Liver (tissue), 9 donors: Measurements from ENCODE around the gene MPPED2. TPM values are rescaled to one million over a fixed set of nuclear protein-coding genes. Genes with fewer than 3 reads are reported as not detected.

Source experiments
- DNase-seq: peaks from one replicate; pipeline ENCODE4 v3.0.0-alpha.2; 2017; ENCODE audit warnings: low spot score
- H3K27ac ChIP-seq, 2 donors: one replicate each; pipeline ENCODE4 v1.7.0; 2013; ENCODE audit warnings: inconsistent platforms in 2 of 2, low read length in 2 of 2, control low read depth in 1 of 2, low read depth in 1 of 2, mild to moderate bottlenecking in 1 of 2
- H3K27me3 ChIP-seq, 4 donors: one replicate each; pipeline versions ENCODE4 v1.6.1 to v1.7.0; 2013; ENCODE audit warnings: low read length in 3 of 4, inconsistent platforms in 1 of 4, mild to moderate bottlenecking in 1 of 4, moderate library complexity in 1 of 4; ENCODE audit not compliant: control insufficient read depth in 4 of 4, insufficient read depth in 4 of 4
- H3K36me3 ChIP-seq, 4 donors: one replicate each; pipeline versions ENCODE4 v1.6.1 to v1.7.0; 2013; ENCODE audit warnings: low read length in 3 of 4, mild to moderate bottlenecking in 3 of 4, low read depth in 1 of 4, moderate library complexity in 1 of 4; ENCODE audit not compliant: control insufficient read depth in 4 of 4, insufficient read depth in 3 of 4
- H3K4me1 ChIP-seq, 4 donors: one replicate each; pipeline versions ENCODE4 v1.6.1 to v1.7.0; 2013; ENCODE audit warnings: low read length in 3 of 4, mild to moderate bottlenecking in 3 of 4, moderate library complexity in 1 of 4; ENCODE audit not compliant: control insufficient read depth in 4 of 4, insufficient read depth in 4 of 4
- H3K4me3 ChIP-seq, 3 donors: one replicate each; pipeline versions ENCODE4 v1.6.1 to v1.7.0; 2013; ENCODE audit warnings: low read length in 3 of 3, control low read depth in 1 of 3, low read depth in 1 of 3, mild to moderate bottlenecking in 1 of 3
- H3K9ac ChIP-seq, 2 donors: one replicate each; pipeline ENCODE4 v1.7.0; 2013; ENCODE audit warnings: low read length in 2 of 2, mild to moderate bottlenecking in 2 of 2, moderate library complexity in 2 of 2, control low read depth in 1 of 2, low read depth in 1 of 2
- H3K9me3 ChIP-seq, 4 donors: one replicate each; pipeline versions ENCODE4 v1.6.1 to v1.7.0; 2013; ENCODE audit warnings: low read length in 3 of 4; ENCODE audit not compliant: control insufficient read depth in 4 of 4
- ATF3 ChIP-seq: IDR thresholded peaks from 2 replicates; pipeline ENCODE4 v1.6.1; 2016; ENCODE audit warnings: antibody characterized with exemption
- CTCF ChIP-seq: fragments of 150-350 bp; IDR thresholded peaks from 2 replicates; pipeline ENCODE4 v1.5.1; 2017; ENCODE audit warnings: improper control_type of control experiment, low read depth, low read length; ENCODE audit not compliant: missing input control
- EGR1 ChIP-seq, 2 donors: IDR thresholded peaks; 2 replicates each; pipeline ENCODE4 v1.6.1; 2016 to 2018; ENCODE audit warnings: antibody characterized with exemption in 2 of 2, low read depth in 2 of 2
- FOXA1 ChIP-seq: IDR thresholded peaks from 2 replicates; pipeline ENCODE4 v1.6.1; 2016; ENCODE audit warnings: antibody characterized with exemption
- FOXA2 ChIP-seq: IDR thresholded peaks from 2 replicates; pipeline ENCODE4 v1.6.1; 2016; ENCODE audit warnings: antibody characterized with exemption
- GABPA ChIP-seq, 2 donors: IDR thresholded peaks in 1 of 2; conservative IDR thresholded peaks in 1 of 2; 2 replicates each; pipeline ENCODE4 v1.6.1; 2016; ENCODE audit warnings: antibody characterized with exemption in 2 of 2, mild to moderate bottlenecking in 1 of 2, moderate library complexity in 1 of 2
- HNF4A ChIP-seq, 2 donors: conservative IDR thresholded peaks; 2 replicates each; pipeline ENCODE4 v1.6.1; 2016; ENCODE audit warnings: antibody characterized with exemption in 2 of 2, mild to moderate bottlenecking in 2 of 2
- HNF4G ChIP-seq: IDR thresholded peaks from 2 replicates; pipeline ENCODE4 v1.6.1; 2016; ENCODE audit warnings: antibody characterized with exemption
- JUND ChIP-seq, 2 donors: IDR thresholded peaks; 2 replicates each; pipeline ENCODE4 v1.6.1; 2016; ENCODE audit warnings: antibody characterized with exemption in 2 of 2
- MAX ChIP-seq: IDR thresholded peaks from 2 replicates; pipeline ENCODE4 v1.6.1; 2016; ENCODE audit warnings: antibody characterized with exemption
- NR2F2 ChIP-seq: IDR thresholded peaks from 2 replicates; pipeline ENCODE4 v1.6.1; 2016; ENCODE audit warnings: antibody characterized with exemption
- RAD21 ChIP-seq, 2 donors: IDR thresholded peaks; 2 replicates each; pipeline ENCODE4 v1.6.1; 2016; ENCODE audit warnings: antibody characterized with exemption in 2 of 2, mild to moderate bottlenecking in 2 of 2
- REST ChIP-seq: IDR thresholded peaks from 2 replicates; pipeline ENCODE4 v1.6.1; 2016; ENCODE audit warnings: antibody characterized with exemption, mild to moderate bottlenecking
- RXRA ChIP-seq, 2 donors: IDR thresholded peaks; 2 replicates each; pipeline ENCODE4 v1.6.1; 2017 to 2018; ENCODE audit warnings: antibody characterized with exemption in 2 of 2, mild to moderate bottlenecking in 1 of 2
- SP1 ChIP-seq: IDR thresholded peaks from 2 replicates; pipeline ENCODE4 v1.6.1; 2018; ENCODE audit warnings: antibody characterized with exemption, mild to moderate bottlenecking
- TAF1 ChIP-seq: conservative IDR thresholded peaks from 2 replicates; pipeline ENCODE4 v1.6.1; 2016; ENCODE audit warnings: antibody characterized with exemption, mild to moderate bottlenecking
- YY1 ChIP-seq: IDR thresholded peaks from 2 replicates; pipeline ENCODE4 v1.6.1; 2016; ENCODE audit warnings: antibody characterized with exemption, mild to moderate bottlenecking
- ZBTB33 ChIP-seq: IDR thresholded peaks from 2 replicates; pipeline ENCODE4 v1.6.1; 2016; ENCODE audit warnings: antibody characterized with exemption
- WGBS: extraction: QIAGEN DNeasy Blood & Tissue Kit; methylation state at CpG from one replicate; pipeline ENCODE4 v1.1.7; 2013; 5-methylcytosine and 5-hydroxymethylcytosine counted together
- polyA plus RNA-seq, 2 donors: library from polyadenylated mRNA; stranded (reverse) in 1 of 2; unstranded in 1 of 2; fragments of 200-250 nt in 1 of 2; fragments of >200 nt in 1 of 2; fragmentation: Nextera tagmentation in 1 of 2; extraction: Ambion mirVana in 1 of 2; gene quantifications; one replicate each; pipeline versions ENCODE4 v1.2.1 to v1.2.3, GENCODE V29; 2013 to 2015
- total RNA-seq, 2 donors: library from RNA; depleted of rRNA; stranded (reverse); fragments of >200 nt; gene quantifications; one replicate each; pipeline ENCODE4 v1.2.3, GENCODE V29; 2014
- donor health status: healthy.
- donor health status: healthy.
- donor health status: healthy.
- donor health status: healthy.
- donor health status: healthy.

MPPED2 gene
- total and polyA plus RNA-seq, 4 donors: 0.22 to 1.6 (median 0.47) TPM

GRCh38 chr11:30545507-30545906, 40.6 kb downstream of the MPPED2 start:
- DNase-seq: no peak
- H3K4me1 ChIP-seq: peaks cover 0 to 8% (median 2%) of the 10 kb centered on the region in 4 donors
- H3K9ac ChIP-seq: no peak overlapping the region
- H3K9me3 ChIP-seq: no peaks in the 10 kb centered on the region
- H3K4me3 ChIP-seq: no peak overlapping the region
- H3K27me3 ChIP-seq: no peaks in the 10 kb centered on the region
- no peak overlapping the region for H3K27ac ChIP-seq
- no peaks in the 10 kb centered on the region for H3K36me3 ChIP-seq
- WGBS: 53% methylated on average over 5 of the region's 5 CpGs
- TF ChIP-seq FOXA1 (peak; percentile 31), RXRA (IDR thresholded peaks at IDR 0.05) (peak; percentile 81 to 86), MAX (peak; percentile 40), HNF4G (peak; percentile 84), CTCF (no peak), JUND (IDR thresholded peaks at IDR 0.05) (peak; percentile 48 to 72), SP1 (peak; percentile 74), GABPA (IDR thresholded peaks at IDR 0.05 in 1 of 2, conservative IDR thresholded peaks at IDR 0.05 in 1 of 2) (no peak), FOXA2 (peak; percentile 65), HNF4A (conservative IDR thresholded peaks at IDR 0.05) (peak; percentile 96 to 97), ATF3 (no peak), EGR1 (IDR thresholded peaks at IDR 0.05; ENCODE audit: low read depth in 2 of 2) (peak in 1 of 2 donors; percentile 16), NR2F2 (peak; percentile 37), REST (peak; percentile 79), ZBTB33 (peak; percentile 45), YY1 (peak; percentile 81), TAF1 (no peak), RAD21 (IDR thresholded peaks at IDR 0.05) (peak; percentile 58 to 62)
